Spleen (tissue), 7 donors: ENCODE data around the gene PEX7.

Experiments
- POLR2A ChIP-seq, 3 donors: fragments of 450-650 bp; IDR thresholded peaks; one replicate each; pipeline ENCODE4 v1.5.1; 2017; ENCODE audit warnings: antibody characterized with exemption in 3 of 3, mild to moderate bottlenecking in 1 of 3
- POLR2AphosphoS5 ChIP-seq, 3 donors: sonication (generic); formaldehyde crosslinking; IDR thresholded peaks; one replicate each; pipeline ENCODE4 v1.5.1; 2017; ENCODE audit warnings: antibody characterized with exemption in 3 of 3
- TF ChIP-seq, protein P1 (sequence below), 11 experiments: fragments of 200-600 bp in 7 of 11; fragments of 450-650 bp in 4 of 11; sonication (generic) in 4 of 11; IDR thresholded peaks in 8 of 11; conservative IDR thresholded peaks in 3 of 11; 1 replicate in 7 of 11; 2 replicates in 4 of 11; pipeline versions ENCODE4 v1.4.0 to v1.8.0; 2016 to 2021; ENCODE audit warnings: antibody characterized with exemption in 11 of 11, inconsistent platforms in 4 of 11, mild to moderate bottlenecking in 1 of 11
- donor health status: DM: no; HTN: no; CAD: no; lungs with moderate emphysema.
- donor health status: DM: no; HTN: no; CAD: no.
- donor health status: DM: no; HTN: no; CAD: no.

DNA sequence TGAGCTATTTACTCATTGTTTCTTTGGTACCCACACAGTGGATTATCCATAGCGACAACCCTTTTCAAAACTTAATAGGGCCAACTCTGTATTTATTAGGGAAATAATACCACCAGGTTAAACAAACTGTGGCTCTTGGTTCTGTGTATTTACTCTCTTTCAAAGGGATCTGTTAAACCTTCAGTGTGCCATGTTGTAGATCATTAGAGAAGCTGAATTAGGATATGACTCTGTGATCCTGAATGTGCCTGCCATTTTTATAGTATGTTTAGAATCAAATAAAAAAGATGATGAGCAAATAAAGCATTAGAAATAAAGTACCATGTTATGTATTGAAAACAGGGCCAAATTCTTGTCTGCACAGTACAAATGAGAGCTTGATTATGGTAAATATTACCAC, 74.7 kb downstream of the PEX7 start:
- TF ChIP-seq, protein P1, sequence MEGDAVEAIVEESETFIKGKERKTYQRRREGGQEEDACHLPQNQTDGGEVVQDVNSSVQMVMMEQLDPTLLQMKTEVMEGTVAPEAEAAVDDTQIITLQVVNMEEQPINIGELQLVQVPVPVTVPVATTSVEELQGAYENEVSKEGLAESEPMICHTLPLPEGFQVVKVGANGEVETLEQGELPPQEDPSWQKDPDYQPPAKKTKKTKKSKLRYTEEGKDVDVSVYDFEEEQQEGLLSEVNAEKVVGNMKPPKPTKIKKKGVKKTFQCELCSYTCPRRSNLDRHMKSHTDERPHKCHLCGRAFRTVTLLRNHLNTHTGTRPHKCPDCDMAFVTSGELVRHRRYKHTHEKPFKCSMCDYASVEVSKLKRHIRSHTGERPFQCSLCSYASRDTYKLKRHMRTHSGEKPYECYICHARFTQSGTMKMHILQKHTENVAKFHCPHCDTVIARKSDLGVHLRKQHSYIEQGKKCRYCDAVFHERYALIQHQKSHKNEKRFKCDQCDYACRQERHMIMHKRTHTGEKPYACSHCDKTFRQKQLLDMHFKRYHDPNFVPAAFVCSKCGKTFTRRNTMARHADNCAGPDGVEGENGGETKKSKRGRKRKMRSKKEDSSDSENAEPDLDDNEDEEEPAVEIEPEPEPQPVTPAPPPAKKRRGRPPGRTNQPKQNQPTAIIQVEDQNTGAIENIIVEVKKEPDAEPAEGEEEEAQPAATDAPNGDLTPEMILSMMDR (IDR thresholded peaks at IDR 0.05 in 8 of 11, conservative IDR thresholded peaks at IDR 0.05 in 3 of 11), result no peak
- no peak for TF ChIP-seq POLR2A (IDR thresholded peaks at IDR 0.05)
- TF ChIP-seq POLR2AphosphoS5 (IDR thresholded peaks at IDR 0.05), result no peak
